GM21529 (cell line): ENCODE data around the gene XIAP.
"Not testable (repeated sequence)": the region's sequence is repeated elsewhere in the genome, so short reads cannot be mapped to it uniquely, and the experiment has no call there.

Experiments
- ATAC-seq: cut with Tn5 transposase; IDR thresholded peaks from one replicate; pipeline ENCODE4 v1.9.1; 2021; ENCODE audit not compliant: unreplicated experiment

The XIAP gene

DNA sequence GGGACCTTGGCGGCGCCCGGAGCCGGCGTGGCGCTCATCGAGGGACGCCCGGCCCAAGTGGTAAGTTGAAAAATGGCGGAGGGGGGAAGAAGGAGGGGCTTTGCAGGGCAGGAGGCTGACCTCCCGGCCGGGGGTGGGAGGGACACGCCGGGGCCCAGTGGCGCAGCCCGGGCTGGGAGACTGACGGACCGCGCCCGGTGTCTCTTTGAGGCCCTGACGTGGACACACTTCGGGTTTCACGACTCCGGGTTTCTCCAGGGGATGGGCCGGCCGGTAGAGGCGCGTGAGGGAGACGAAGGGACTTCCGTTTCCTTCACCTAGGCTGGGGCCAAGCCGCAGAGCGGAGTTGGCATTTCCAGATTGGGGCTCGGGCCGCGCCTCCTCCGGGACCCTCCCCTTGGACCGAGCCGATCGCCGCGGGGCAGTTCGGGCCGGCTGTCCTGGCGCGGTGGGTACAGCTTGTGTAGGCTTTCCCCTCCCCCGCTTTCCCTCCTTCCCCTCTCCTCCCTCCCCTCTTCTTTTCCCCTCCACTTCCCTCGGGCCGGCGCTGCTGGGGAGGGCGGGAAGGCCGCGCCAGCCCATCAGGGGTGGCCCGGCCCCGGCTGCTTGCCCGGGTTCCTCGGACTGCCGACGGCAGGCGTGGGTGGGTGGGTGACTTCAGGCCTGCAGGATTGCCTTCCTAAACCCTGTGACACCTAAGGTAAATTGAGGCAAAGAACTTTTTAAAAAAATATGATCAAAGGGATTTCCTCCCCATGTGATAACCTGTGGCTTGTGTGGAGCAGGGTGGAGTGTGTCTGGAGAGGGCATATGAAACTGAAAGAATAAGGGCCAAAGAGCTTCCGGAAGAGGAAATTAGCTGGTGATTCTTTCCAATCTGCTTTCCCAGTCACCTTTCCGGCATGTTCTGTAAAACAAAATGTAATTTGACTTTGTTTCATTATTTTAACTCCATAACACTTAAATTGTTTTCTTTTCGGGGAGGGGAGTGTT is at the start of gene XIAP:
Gene XIAP (plus strand): TSS at position 208 of the 993 bp plus-strand sequence. CDS start 25,610 bp downstream, outside the sequence.
- peak; percentile 79 for ATAC-seq

DNA sequence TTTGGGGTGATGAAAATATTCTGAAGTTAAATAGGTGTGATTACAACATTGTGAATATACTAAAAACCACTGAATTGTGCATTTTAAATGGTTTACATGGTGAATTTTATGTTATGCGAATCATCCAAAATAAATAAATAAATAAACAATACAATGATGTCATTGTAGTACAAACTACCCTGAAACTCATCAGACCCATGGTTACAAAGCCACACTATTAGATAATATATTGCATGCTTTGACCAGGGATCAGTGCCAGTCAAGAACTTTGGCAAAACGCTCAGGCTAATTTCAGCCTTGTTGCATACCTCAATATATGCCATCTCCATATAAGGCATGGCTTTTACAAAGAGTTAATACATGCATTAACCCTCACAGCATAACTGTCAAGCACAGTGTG is 45.5 kb upstream of the XIAP start:
- ATAC-seq, result no peak

DNA sequence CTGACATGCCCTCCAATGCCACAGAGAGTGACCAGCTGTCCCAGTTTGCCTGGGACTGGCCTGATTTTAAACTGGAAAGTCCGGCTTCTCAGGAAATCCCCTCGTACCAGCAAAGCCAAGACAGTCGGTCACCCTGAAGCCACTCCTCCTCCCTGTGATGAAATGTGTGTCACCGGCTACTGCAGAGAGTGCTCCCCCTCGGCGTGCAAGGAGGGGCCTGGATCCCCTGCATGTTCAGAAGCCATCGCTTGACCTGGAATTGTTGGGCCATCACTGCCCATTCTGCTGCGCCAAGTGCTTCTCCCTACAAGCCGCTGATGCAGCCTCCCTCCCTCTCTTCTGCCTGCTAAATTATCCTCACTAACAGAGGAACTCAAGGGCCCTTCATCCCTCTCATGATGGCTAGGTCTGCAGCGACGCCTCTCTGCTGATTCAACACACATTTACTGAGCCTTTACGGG is 44.9 kb upstream of the XIAP start:
- not testable (repeated sequence) for ATAC-seq

DNA sequence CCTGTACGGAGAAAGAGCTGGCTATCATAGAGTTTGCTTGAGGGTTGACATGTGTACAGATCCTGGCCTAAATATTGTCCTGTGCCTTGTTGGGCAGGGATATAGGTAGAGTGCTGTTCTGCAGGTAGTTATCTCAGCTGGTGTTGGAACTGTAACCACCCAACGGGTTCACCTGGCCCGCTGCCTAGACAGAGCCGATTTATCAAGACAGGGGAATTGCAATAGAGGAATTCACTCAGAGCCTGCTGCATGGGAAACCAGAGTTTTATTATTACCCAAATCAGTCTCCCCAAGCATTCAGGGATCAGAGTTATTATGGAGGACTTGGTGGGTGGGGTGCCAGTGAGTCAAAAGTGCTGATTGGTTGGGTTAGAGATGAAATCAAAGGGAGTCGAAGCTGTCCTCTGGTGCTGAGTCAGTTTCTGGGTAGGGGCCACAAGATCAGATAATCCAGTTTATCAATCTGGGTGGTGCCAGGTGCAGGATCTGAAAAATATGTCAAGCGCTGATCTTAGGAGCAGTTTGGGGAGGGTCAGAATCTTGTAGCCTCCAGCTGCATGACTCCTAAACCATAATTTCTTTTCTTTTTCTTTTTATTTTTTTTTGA is 42.5 kb upstream of the XIAP start:
- ATAC-seq, result no peak

DNA sequence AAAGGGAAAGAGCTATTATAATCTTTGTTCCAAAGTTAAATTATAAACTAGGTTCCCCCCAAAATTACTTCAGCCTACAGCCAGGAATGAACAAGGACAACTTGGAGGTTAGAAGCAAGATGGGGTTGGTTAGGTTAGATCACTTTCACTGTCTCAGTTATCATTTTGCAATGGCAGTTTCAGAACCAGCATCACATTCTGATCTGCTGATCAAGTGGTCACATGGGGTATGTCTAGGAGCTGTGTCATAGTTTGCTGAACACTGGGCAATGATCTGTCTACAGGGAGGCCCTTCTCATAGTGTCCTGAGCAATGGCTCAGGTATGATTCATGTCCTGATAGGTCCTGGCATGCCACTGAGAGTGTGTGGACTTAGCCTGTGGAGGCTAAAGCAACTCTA is 41.6 kb upstream of the XIAP start:
- ATAC-seq, result no peak

DNA sequence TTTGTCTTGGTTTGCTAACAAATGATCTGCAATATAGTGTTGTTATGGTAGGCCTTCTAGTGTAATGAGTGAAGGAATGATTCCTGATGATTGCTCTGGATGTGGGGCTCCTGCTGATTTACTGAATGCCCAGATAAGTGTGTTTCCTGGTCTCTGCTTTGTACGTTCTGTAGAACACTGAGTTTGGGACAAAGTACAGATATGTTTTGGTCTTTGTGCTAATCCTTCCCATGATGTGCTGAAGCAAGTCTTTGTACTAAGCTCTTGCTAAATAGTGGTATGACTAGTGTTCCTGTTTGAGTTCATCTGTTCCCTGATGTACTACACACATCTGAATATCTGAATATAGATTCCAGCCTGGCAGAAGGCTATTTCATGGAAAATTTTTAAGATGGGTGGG is 36.9 kb upstream of the XIAP start:
- ATAC-seq, result no peak

DNA sequence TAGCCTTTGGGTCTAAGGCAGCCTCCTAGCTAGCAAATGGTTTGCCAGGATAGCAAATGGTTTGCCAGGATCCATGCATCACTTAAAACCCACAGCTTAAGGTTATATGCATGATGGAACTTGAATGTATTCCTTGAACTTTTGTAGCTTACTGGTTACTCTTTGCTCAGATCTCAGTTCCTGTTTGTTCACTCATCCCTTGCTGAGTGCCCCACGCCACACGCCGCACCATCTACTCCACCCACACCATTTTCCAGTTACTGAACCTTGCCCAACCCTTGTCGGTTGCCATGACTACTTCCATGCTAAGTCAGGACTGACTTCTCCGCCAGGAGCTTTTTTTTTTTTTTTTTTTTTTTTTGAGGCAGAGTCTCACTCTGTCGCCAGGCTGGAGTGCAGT is 29.5 kb upstream of the XIAP start:
- ATAC-seq, result peak; percentile 84

DNA sequence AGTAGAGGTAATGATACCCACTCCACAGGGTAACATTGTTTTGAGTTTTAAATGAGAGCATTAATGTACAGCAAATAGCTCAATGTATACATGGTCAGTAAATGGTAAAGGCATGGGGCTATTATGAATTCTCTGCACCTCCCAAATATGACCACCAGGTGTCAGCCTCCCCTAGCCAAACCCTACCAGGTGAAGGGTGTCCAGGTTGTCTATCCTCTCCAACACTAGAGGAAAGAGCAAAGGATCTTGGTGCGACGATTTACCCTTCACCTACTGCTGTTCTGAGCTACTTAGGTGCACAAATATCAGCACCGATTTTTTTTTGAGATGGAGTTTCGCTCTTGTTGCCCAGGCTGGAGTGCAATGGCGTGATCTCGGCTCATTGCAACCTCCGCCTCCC is 26.5 kb upstream of the XIAP start:
- ATAC-seq, result peak; percentile 83

DNA sequence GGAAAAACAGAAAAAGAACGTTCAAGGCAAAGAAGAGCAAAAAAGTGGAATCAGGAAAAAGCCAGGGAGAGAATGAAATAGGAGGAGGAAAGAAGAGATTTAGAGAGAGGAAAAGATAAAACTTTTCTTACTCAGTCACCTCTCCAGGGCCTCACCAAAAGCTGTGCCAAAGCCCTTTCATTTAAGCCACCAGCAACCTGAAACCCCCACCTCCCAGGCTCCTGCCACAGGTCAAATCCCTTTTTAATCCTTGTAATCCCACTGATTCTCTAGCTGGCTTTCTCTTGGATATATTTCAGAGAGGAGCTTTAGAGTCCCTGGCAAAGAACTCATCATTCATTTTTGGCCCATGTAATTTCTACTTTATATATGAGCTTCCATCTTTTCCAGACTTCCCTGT is 25.7 kb upstream of the XIAP start:
- ATAC-seq, result no peak

DNA sequence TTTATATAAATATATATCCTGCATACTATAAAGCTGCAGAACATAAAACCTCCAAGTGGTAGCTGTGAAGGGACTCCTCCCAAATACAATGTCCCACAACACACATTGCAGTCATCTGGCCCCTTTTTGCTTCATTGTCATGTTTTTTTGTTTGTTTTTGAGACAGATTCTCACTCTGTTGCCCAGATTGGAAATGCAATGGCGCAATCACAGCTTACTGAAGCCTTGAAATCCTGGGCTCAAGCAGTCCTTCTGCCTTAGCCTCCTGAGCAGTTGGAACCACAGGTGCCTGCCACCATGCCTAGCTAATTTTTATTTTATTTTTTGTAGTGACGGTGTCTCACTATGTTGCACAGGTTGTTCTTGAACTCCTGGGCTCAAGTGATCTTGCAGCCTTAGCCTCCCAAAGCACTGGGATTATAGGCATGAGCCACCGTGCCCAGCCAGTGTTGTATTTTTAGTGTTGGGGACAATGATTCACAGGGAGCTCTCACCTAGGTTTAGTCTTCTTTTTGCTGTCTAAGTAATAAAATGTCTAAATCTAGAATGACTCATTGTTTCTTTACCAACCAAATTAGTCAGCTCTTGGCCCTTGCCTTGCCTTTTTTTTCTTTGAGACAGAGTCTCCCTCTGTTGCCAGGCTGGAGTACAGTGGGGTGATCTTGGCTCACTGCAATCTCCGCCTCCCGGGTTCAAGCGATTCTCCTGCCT is 24.0 kb upstream of the XIAP start:
- peak; percentile 53 for ATAC-seq

DNA sequence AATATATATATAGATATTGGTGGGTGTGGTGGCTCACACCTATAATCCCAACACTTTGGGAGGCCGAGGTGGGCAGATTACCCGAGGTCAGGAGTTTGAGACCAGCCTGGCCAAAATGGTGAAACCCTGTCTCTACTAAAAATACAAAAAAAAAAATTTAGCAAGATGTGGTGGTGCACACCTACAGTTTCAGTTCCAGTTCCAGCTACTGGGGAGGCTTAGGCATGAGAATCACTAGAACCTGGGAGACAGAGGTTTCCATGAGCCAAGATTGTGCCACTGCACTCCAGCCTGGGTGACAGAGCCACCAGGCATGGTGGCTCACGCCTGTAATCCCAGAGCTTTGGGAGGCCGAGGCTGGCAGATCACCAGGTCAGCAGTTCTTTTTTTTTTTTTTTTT is 14.7 kb upstream of the XIAP start:
- ATAC-seq, result not testable (repeated sequence)

DNA sequence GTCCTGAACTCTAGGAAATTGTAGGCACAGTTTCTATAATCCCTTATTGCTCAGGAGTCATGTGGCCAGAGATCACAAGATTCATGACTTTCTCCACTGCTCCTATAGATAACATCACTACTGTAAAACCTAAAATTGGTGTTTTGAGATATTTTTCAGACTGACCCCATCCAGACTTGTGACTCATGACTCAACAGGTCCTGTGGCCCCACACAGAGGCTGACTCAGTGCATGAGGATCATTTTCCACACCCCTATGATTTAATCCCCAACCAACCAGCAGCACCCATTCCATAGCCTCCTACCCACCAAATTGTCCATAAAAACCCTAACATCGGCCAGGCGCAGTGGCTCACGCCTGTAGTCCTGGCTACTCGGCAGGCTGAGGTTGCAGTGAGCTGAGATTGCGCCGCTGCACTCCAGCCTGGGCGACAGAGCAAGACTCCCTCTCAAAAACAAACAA is 13.2 kb upstream of the XIAP start:
- no peak for ATAC-seq

DNA sequence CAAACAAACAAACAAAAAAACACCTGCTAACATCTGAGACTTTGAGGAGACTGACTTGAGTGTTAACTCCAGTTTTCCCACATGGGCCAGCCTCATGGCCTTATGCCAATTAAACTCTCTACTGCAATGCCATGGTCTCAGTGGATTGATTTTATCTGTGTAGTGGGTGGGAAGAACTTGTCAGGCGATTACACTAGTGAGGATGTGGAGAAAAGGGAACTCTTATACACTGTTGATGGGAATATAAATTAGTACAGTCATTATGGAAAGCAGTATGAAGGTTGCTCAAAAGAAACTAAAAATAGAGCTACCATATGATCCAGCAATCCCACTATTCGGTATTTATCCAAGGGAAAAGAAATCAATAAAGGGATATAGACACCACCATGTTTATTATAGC is 12.8 kb upstream of the XIAP start:
- no peak for ATAC-seq

DNA sequence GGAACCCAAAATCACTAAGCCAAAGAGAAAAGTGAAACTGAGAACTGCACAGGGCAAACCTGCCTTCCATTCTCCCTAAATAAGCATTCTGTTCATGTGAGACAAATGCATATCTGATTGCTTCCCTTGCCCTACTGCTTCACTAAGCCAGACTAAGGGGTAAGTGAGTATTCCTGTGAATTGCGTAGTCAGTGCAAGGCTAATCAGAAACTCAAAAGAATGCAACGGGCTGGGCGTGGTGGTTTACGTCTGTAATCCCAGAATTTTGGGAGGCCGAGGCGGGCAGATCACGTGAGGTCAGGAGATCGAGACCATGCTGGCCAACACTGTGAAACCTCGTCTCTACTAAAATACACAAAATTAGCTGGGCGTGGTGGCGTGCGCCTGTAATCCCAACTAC is 10.8 kb upstream of the XIAP start:
- no peak for ATAC-seq

DNA sequence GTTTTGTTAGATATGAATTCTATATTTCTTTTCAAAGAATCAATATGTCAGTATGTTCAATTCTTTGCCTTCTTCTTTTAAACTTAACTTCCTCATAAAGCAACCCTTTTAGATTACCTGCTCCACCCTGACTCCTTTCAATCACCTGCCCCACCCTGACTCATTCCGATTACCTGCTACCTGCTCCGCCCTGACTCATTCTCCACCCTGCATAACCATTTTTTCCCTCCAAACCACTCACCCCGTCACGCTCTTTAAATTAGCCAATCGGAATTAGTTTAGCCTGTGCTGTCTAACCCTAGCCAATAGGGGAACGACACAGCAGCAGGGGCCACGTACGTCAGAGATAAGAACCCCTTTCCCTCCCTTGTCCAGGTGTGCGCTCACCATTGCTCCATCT is 9.9 kb upstream of the XIAP start:
- not testable (repeated sequence) for ATAC-seq

DNA sequence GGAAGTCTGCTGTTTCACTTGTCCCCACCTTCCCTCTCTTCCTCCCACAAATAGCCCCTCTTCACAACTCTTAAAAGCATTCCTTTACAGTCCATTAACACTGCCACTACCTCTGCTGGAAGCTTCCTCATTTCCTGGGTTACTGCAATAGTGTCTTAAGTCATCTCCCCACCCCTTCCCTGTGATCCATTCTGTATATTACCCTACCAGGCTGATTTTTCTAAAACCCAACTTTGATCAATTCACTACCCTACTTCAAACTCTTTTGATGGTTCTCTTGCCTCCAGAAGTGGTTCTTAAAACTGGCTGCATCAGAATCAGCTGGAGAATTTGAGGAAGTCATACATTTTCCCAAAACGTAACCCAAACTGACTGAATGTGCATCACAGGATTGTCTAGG is 8.8 kb upstream of the XIAP start:
- ATAC-seq, result no peak

DNA sequence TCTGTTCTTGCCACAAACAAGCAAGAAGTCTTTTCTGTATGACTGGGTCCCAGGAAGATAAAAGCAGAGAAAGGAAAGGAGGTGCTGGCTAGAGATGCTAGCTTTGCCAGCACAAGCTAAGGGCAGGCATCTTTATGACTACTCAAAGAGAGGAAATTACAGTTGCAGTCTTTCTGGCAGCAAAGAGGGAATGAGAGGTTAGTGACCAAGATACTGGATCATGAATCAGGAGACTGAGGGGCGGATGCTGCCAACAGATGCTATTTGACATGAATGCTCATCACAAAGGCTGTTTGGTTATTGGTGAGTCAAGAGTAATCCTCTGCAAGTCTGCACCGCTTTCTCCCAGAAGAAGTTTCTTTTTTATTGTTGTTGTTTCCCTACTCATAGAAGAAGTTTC is 5.5 kb upstream of the XIAP start:
- ATAC-seq, result no peak

DNA sequence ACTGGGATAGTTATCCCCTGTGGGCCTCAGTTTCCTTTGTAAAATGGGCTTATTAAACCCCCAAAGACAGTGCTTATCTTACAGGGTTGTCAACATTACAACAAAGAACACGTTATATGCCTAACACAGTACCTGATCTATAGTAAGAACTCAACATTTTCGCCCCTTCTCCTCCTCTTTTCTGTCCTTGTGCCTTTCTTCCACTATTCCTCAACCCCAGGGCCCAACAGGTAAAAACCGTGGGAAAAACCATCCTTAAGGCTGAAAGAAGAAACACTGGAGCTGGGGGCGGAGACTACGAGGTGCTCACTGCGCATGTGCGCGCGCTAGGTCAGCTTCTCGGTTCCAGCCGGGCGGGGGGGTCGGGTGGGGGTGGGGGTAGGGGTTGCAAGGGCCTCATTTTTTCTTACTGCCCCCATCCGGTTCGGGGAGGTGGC is 426 bp upstream of the XIAP start:
- peak; percentile 3 for ATAC-seq

DNA sequence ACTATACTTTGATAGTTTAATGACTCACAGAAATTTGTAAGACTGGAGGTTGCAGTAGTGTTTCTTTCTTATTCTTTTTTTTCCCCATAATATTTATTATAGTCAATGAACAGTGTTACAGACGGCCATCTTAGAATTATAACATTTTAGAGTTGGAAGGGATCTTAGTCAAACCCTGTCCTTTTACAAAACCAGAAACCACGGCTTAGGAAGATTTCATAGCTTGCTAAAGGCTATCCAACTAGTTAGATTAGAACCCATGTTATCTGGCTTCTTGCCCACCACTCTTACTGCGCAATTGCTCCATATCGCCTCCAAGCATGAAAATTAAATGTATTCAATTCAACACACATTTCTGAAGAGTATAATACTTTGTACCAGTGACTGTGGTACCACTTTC is 1.1 kb downstream of the XIAP start:
- no peak for ATAC-seq

DNA sequence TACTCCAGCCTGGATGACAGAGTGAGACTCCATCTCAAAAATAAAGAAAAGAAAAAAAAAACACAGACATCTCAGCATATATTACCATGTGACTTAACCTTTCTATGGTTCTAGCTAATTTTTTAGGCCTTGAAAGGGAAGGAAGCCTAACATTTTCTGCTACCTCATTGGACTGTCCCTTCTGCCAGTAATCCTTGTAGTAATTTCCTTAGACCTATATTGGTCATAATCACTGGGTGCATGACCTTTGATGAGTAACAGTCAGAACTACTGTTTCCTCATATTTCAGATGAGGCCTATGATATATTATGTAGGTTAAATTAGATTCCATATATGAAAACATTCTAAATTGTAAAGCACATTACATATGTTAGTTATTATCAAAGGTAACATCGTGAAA is 9.6 kb downstream of the XIAP start:
- ATAC-seq, result peak; percentile 56

DNA sequence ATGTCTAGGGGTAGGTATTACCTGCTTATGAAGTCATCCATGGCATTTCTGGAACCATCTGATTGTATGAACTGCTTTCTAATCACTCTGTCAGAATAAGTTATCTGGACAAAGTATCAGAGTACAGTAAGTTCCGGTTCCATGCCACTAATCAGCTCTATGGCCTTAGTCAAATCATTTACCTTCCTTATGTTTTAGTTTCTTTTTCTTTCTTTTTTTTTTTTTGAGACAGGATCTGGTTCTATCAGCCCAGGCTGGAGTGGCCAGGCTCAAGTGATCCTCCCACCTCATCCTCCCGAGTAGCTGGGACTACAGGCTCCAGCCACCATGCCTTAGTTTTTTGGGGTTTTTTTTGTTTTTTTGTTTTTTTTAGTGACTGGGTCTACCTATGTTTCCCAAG is 11.5 kb downstream of the XIAP start:
- ATAC-seq, result no peak
